Suprapubic skin (tissue), 4 donors: Measurements from ENCODE around the gene ASF1A. TPM values are rescaled to one million over a fixed set of nuclear protein-coding genes. Genes with fewer than 3 reads are reported as not detected.

Experiments used
- DNase-seq, 2 donors: peaks; one replicate each; pipeline ENCODE4 v3.0.0-alpha.2; 2019; ENCODE audit warnings: low spot score in 2 of 2
- H3K27ac ChIP-seq: fragments of 200-600 bp; sonication (generic); one replicate; pipeline ENCODE4 v1.5.1; 2019
- H3K27me3 ChIP-seq: fragments of 200-600 bp; sonication (generic); one replicate; pipeline ENCODE4 v1.5.1; 2019
- H3K36me3 ChIP-seq: fragments of 200-600 bp; sonication (generic); one replicate; pipeline ENCODE4 v1.5.1; 2019
- H3K4me1 ChIP-seq: fragments of 200-600 bp; sonication (generic); one replicate; pipeline ENCODE4 v1.5.1; 2019
- H3K4me3 ChIP-seq: fragments of 200-600 bp; sonication (generic); one replicate; pipeline ENCODE4 v1.5.1; 2019; ENCODE audit warnings: mild to moderate bottlenecking
- H3K9me3 ChIP-seq: fragments of 200-600 bp; sonication (generic); one replicate; pipeline ENCODE4 v1.5.1; 2019
- CTCF ChIP-seq, 2 donors: fragments of 200-600 bp in 1 of 2; fragments of 450-650 bp in 1 of 2; sonication (generic) in 1 of 2; IDR thresholded peaks; one replicate each; pipeline ENCODE4 v1.5.1; 2016 to 2019; ENCODE audit warnings: antibody characterized with exemption in 2 of 2, mild to moderate bottlenecking in 1 of 2, moderate library complexity in 1 of 2
- EP300 ChIP-seq: sonication (generic); formaldehyde crosslinking; IDR thresholded peaks from one replicate; pipeline ENCODE4 v1.6.1; 2017; ENCODE audit warnings: antibody characterized with exemption
- POLR2A ChIP-seq, 2 donors: fragments of 450-650 bp; IDR thresholded peaks; one replicate each; pipeline ENCODE4 v1.6.1; 2017; ENCODE audit warnings: antibody characterized with exemption in 2 of 2, mild to moderate bottlenecking in 2 of 2, moderate library complexity in 2 of 2
- POLR2AphosphoS5 ChIP-seq, 3 donors: sonication (generic); formaldehyde crosslinking; IDR thresholded peaks; one replicate each; pipeline ENCODE4 v1.6.1; 2017; ENCODE audit warnings: antibody characterized with exemption in 3 of 3
- WGBS: methylation state at CpG from one replicate; pipeline ENCODE4 v1.1.5; 2018; 5-methylcytosine and 5-hydroxymethylcytosine counted together
- total RNA-seq, 4 donors: library from RNA; depleted of rRNA; stranded (reverse); fragments of >200 nt; gene quantifications; one replicate each; pipeline ENCODE4 v1.1.0, GENCODE V29; 2016

ASF1A gene
- total RNA-seq, 4 donors from 2014 or later: 11.3 to 15.7 (median 13.6) TPM

- H3K27ac ChIP-seq: no peak overlapping the region
- DNase-seq: no peak
- H3K9me3 ChIP-seq: no peaks in the 10 kb centered on the region
- peaks cover 28% of the 10 kb centered on the region for H3K36me3 ChIP-seq
- no peak overlapping the region for H3K4me3 ChIP-seq
- WGBS: 58% methylated on average over 2 of the region's 2 CpGs
- H3K4me1 ChIP-seq: peaks cover 15% of the 10 kb centered on the region
- no peaks in the 10 kb centered on the region for H3K27me3 ChIP-seq
- TF ChIP-seq POLR2A (IDR thresholded peaks at IDR 0.05): no peak
- TF ChIP-seq CTCF (IDR thresholded peaks at IDR 0.05): no peak
- TF ChIP-seq POLR2AphosphoS5 (IDR thresholded peaks at IDR 0.05): no peak
- no peak for TF ChIP-seq EP300
Observed at GRCh38 chr6:118932421-118932820, 38.5 kb downstream of the ASF1A start.

- 22% methylated on average over 8 of the region's 8 CpGs for WGBS
- H3K27ac ChIP-seq: peak overlapping the region; percentile 94
- H3K4me3 ChIP-seq: peak overlapping the region; percentile 91
Observed at GRCh38 chr6:118933855-118934460, 40.0 kb downstream of the ASF1A start.

GRCh38 chr6:118934461-118935330 lies 40.7 kb downstream of the ASF1A start, which contains the start of gene MCM9:
Gene MCM9, minus strand, starts transcription at chr6:118935159. Its CDS starts 3,436 bp downstream, at chr6:118931723.
- TF ChIP-seq EP300 (no peak), POLR2AphosphoS5 (IDR thresholded peaks at IDR 0.05) (peak in 1 of 3 donors; percentile 36), POLR2A (IDR thresholded peaks at IDR 0.05) (peak in 1 of 2 donors; percentile 41)
- DNase-seq: peak; percentile 91 to 93
- Histone ChIP-seq H3K4me3 (peak within 1 kb of the TSS; percentile 91), H3K4me1 (peaks cover 15% of the 10 kb centered on the region), H3K27ac (peak within 1 kb of the TSS; percentile 94), H3K27me3 (no peaks in the 10 kb centered on the region), H3K36me3 (peaks cover 9% of the 10 kb centered on the region), H3K9me3 (no peaks in the 10 kb centered on the region)
- WGBS: under 1% methylated on average over 59 of the region's 95 CpGs

More at GRCh38 chr6:118933855-118934460, 40.0 kb downstream of the ASF1A start:
- DNase-seq: no peak
- Histone ChIP-seq H3K36me3 (peaks cover 15% of the 10 kb centered on the region), H3K4me1 (peaks cover 15% of the 10 kb centered on the region), H3K27me3 (no peaks in the 10 kb centered on the region), H3K9me3 (no peaks in the 10 kb centered on the region)
- no peak for TF ChIP-seq POLR2AphosphoS5 (IDR thresholded peaks at IDR 0.05)
- TF ChIP-seq EP300: no peak
- TF ChIP-seq POLR2A (IDR thresholded peaks at IDR 0.05): no peak
- no peak for TF ChIP-seq CTCF (IDR thresholded peaks at IDR 0.05)

GRCh38 chr6:118935331-118935668 lies 41.3 kb downstream of the ASF1A start:
- no peak for DNase-seq
- Histone ChIP-seq H3K36me3 (peaks cover 9% of the 10 kb centered on the region), H3K27ac (peak overlapping the region; percentile 94), H3K4me3 (peak overlapping the region; percentile 91), H3K4me1 (peaks cover 15% of the 10 kb centered on the region), H3K27me3 (no peaks in the 10 kb centered on the region), H3K9me3 (no peaks in the 10 kb centered on the region)
- WGBS: 61% methylated on average over 1 of the region's 1 CpG
- no peak for TF ChIP-seq CTCF (IDR thresholded peaks at IDR 0.05)
- no peak for TF ChIP-seq EP300
- no peak for TF ChIP-seq POLR2AphosphoS5 (IDR thresholded peaks at IDR 0.05)

- H3K4me1 ChIP-seq: peaks cover 23% of the 10 kb centered on the region
- peaks cover 3% of the 10 kb centered on the region for H3K36me3 ChIP-seq
- H3K27ac ChIP-seq: no peak overlapping the region
- no peak for DNase-seq
- H3K4me3 ChIP-seq: no peak overlapping the region
- no peak for TF ChIP-seq POLR2AphosphoS5 (IDR thresholded peaks at IDR 0.05)
- TF ChIP-seq POLR2A (IDR thresholded peaks at IDR 0.05): no peak
- no peak for TF ChIP-seq EP300
- no peak for TF ChIP-seq CTCF (IDR thresholded peaks at IDR 0.05)
- H3K9me3 ChIP-seq: no peaks in the 10 kb centered on the region
- no peaks in the 10 kb centered on the region for H3K27me3 ChIP-seq
- 72% methylated on average over 3 of the region's 3 CpGs for WGBS
Observed at GRCh38 chr6:118935978-118936703, 42.2 kb downstream of the ASF1A start.
